Measurements from ENCODE around the gene DLX2.

Gene DLX2

DNA sequence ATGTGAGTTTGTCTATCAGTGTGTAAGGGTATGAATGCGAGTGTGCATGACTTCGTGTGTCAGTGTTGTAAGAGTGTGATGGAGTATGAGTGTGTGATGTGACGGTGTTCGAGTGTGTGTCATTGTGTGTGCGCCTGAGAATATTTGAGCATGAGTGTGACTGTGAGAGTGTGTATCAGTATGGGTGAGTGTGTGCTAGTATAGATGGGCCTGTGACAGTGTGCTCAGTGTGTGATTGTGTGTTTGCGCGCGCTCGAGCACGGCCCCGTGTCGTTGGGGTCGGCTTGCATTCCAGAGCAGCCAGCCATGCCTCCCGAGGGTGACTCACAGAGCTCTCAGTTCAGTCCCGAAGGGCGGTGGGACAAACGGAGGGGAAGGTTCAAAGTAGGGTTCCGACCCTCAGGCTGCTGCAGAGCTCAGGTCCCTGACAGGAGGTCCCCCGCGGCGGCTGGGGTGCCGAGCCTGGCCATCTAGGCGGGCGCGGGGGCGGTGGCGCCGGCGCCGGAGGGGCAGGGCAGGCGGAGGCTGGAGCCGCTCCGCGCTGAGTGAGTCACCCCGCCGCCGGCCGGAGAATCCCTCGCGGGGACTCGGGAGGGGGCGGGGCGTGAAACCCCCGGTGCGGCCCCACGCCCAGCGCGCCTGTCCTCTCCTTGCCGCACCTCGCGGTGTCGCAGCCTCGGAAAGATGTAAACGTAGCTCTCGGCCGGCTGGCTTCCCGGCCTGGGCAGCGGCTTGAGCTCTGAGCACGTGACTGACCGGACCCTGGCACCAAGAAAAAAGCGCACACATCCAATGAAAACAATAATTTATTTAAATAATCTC, 3.8 kb downstream of the DLX2 start:
- TF ChIP-seq, protein P1, sequence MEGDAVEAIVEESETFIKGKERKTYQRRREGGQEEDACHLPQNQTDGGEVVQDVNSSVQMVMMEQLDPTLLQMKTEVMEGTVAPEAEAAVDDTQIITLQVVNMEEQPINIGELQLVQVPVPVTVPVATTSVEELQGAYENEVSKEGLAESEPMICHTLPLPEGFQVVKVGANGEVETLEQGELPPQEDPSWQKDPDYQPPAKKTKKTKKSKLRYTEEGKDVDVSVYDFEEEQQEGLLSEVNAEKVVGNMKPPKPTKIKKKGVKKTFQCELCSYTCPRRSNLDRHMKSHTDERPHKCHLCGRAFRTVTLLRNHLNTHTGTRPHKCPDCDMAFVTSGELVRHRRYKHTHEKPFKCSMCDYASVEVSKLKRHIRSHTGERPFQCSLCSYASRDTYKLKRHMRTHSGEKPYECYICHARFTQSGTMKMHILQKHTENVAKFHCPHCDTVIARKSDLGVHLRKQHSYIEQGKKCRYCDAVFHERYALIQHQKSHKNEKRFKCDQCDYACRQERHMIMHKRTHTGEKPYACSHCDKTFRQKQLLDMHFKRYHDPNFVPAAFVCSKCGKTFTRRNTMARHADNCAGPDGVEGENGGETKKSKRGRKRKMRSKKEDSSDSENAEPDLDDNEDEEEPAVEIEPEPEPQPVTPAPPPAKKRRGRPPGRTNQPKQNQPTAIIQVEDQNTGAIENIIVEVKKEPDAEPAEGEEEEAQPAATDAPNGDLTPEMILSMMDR (IDR thresholded peaks at IDR 0.05; ENCODE audit: poor library complexity, severe bottlenecking): peak; percentile 2
- H3K9me3 ChIP-seq (ENCODE audit: severe bottlenecking): no peaks in the 10 kb centered on the region
- no peaks in the 10 kb centered on the region for H3K36me3 ChIP-seq (ENCODE audit: low read depth)
- ATAC-seq (ENCODE audit: low read depth) (peak; percentile 5; the same call in 1 of the 3 replicates), DNase-seq (ENCODE audit: low spot score) (peak; percentile 76)
- H3K27me3 ChIP-seq (ENCODE audit: insufficient read depth, poor library complexity, severe bottlenecking): no peaks in the 10 kb centered on the region
- peaks cover 38% of the 10 kb centered on the region for H3K4me1 ChIP-seq (ENCODE audit: insufficient read depth, poor library complexity, severe bottlenecking)
- peak overlapping the region; percentile 19 for H3K4me3 ChIP-seq (ENCODE audit: severe bottlenecking)
- peak overlapping the region; percentile 94 for H3K27ac ChIP-seq (ENCODE audit: poor library complexity, severe bottlenecking)

DNA sequence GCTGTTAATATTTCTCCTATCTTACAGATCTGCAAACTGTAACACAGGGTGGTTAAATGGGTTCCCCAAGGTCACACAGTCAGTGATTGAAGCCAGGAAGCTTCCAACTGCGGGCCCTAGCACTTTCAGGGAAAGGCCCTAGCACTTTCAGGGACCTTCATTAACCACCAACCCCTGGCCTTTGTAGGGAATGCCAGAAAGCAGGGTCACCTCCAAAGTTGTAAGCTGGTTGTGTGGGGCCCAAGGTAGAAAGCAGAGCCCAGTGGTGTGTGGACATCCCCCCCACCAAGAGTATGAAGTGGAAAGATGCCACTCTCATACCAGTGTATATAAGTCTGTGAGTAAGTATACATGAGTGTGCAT, 4.4 kb downstream of the DLX2 start:
- no peaks in the 10 kb centered on the region for H3K27me3 ChIP-seq (ENCODE audit: insufficient read depth, poor library complexity, severe bottlenecking)
- TF ChIP-seq, protein P1 (IDR thresholded peaks at IDR 0.05; ENCODE audit: poor library complexity, severe bottlenecking): no peak
- DNase-seq (ENCODE audit: low spot score) (no peak), ATAC-seq (ENCODE audit: low read depth) (no peak)
- no peaks in the 10 kb centered on the region for H3K9me3 ChIP-seq (ENCODE audit: severe bottlenecking)
- H3K4me3 ChIP-seq (ENCODE audit: severe bottlenecking): no peak overlapping the region
- peak overlapping the region; percentile 94 for H3K27ac ChIP-seq (ENCODE audit: poor library complexity, severe bottlenecking)
- H3K4me1 ChIP-seq (ENCODE audit: insufficient read depth, poor library complexity, severe bottlenecking): peaks cover 34% of the 10 kb centered on the region
- no peaks in the 10 kb centered on the region for H3K36me3 ChIP-seq (ENCODE audit: low read depth)

DNA sequence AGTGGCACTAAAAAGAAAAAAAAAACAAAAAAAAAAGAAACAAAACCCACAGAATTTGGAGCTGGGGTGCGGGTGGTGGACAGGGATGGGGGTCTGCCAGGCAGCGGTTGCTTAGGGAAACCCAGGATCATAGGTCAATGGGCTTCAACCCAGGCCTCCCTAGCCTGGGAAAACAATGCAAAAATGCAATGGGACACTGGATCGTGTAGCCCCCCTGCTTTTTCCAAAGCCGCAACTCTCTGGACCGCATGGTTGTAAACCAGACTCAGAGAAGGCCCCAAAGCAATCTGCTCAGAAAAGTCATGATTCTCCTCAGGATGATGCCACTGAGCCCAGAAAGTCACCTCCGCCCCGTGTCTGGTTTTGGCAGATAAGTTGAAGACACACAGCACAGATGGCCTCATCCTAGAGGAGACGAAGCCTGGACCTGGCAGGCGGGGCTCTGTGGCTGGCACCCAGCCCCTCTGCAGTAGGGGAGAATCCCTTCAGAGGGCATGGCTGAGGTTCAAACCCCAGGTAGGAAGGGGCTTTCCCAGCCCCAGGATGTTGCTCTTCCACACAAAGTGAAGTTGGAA, 5.1 kb downstream of the DLX2 start:
- no peaks in the 10 kb centered on the region for H3K27me3 ChIP-seq (ENCODE audit: insufficient read depth, poor library complexity, severe bottlenecking)
- DNase-seq (ENCODE audit: low spot score) (no peak), ATAC-seq (ENCODE audit: low read depth) (no peak)
- no peak overlapping the region for H3K4me3 ChIP-seq (ENCODE audit: severe bottlenecking)
- H3K4me1 ChIP-seq (ENCODE audit: insufficient read depth, poor library complexity, severe bottlenecking): peaks cover 34% of the 10 kb centered on the region
- H3K9me3 ChIP-seq (ENCODE audit: severe bottlenecking): no peaks in the 10 kb centered on the region
- no peaks in the 10 kb centered on the region for H3K36me3 ChIP-seq (ENCODE audit: low read depth)
- TF ChIP-seq, protein P1 (IDR thresholded peaks at IDR 0.05; ENCODE audit: poor library complexity, severe bottlenecking): no peak
- peak overlapping the region; percentile 94 for H3K27ac ChIP-seq (ENCODE audit: poor library complexity, severe bottlenecking)

DNA sequence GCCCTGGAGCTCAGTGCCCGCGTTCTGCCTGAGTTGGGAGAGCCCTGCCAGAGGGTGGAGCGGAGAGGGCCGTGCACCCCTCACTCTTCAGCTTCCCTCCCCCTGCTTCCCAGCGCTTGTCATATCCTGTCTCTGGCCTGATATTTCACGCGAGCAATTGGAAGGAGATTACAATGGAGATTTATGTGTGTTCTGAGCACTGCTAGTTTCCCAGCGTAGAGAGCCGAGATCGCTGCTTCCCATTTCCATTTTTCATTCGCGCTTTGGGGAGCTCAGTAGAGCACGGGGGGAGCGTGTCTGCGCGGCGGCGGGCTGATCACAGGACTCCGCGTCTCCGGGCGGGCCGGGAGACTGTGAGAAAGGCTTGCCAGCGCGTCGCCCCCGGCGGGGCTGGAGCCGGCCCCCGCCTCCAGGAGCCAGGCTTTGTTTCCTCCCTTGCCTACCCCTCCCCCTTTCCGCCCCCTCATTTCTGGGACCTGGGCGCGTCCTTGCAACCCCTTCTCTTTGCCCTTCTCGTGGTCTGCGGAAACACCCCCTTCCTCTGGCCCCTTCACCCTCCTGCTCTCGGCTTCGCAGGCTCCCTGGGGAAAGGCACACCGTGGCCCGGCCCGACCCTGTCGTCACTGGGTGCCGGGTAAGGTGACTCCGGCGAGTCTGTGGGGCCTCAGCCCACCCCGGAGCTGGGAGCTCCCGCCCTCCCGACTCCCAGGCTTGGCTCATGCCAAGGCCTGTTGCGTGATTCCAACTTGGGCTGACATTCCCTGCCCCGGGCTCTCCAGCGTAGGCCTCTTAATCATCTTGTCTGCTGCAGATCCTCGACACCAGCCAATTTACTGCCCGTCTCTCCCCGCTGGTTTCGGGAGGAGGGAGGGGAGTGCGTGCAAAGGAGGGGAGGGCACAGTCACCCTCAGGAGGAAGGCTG, 5.8 kb downstream of the DLX2 start:
- Histone ChIP-seq H3K36me3 (ENCODE audit: low read depth) (no peaks in the 10 kb centered on the region), H3K27me3 (ENCODE audit: insufficient read depth, poor library complexity, severe bottlenecking) (no peaks in the 10 kb centered on the region), H3K4me1 (ENCODE audit: insufficient read depth, poor library complexity, severe bottlenecking) (peaks cover 34% of the 10 kb centered on the region), H3K9me3 (ENCODE audit: severe bottlenecking) (no peaks in the 10 kb centered on the region), H3K27ac (ENCODE audit: poor library complexity, severe bottlenecking) (peak overlapping the region; percentile 94), H3K4me3 (ENCODE audit: severe bottlenecking) (peak overlapping the region; percentile 42)
- ATAC-seq (ENCODE audit: low read depth): peak; percentile 48
- DNase-seq (ENCODE audit: low spot score): peak; percentile 83
- TF ChIP-seq, protein P1 (IDR thresholded peaks at IDR 0.05; ENCODE audit: poor library complexity, severe bottlenecking): no peak
